Tibial nerve (tissue), 4 donors: Measurements from ENCODE around the gene NCKAP1.

Experiments
- EP300 ChIP-seq, 2 donors: sonication (generic); formaldehyde crosslinking; IDR thresholded peaks; one replicate each; pipeline ENCODE4 v1.6.1; 2017; ENCODE audit warnings: antibody characterized with exemption in 2 of 2, mild to moderate bottlenecking in 1 of 2
- POLR2A ChIP-seq, 2 donors: fragments of 450-650 bp; IDR thresholded peaks; one replicate each; pipeline ENCODE4 v1.6.1; 2017; ENCODE audit warnings: antibody characterized with exemption in 2 of 2, mild to moderate bottlenecking in 2 of 2, moderate library complexity in 2 of 2
- TF ChIP-seq, protein P1 (sequence below), 5 experiments: fragments of 200-600 bp in 3 of 5; fragments of 450-650 bp in 2 of 5; sonication (generic) in 3 of 5; IDR thresholded peaks; one replicate each; pipeline ENCODE4 v1.5.1; 2016 to 2019; ENCODE audit warnings: antibody characterized with exemption in 5 of 5, mild to moderate bottlenecking in 3 of 5, moderate library complexity in 2 of 5

DNA sequence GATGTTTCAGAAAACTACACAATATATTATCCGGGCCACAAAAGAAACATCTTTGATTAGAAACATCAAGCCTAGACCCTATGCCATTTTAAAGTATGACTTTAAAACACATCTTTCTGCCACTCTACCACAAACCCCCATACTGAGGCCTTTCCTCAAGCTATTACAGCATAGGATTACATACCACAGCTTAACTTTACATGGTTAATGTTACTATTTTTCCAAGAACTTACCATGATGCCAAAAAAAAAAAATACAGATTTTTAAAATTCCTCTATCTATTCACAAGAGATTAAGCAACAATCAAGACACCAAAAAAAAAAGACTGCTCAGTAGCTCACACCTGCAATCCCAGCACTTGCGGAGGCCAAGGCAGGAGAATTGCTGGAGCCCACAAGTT lies 9.0 kb downstream of the NCKAP1 start:
- TF ChIP-seq POLR2A (IDR thresholded peaks at IDR 0.05) (no peak), EP300 (IDR thresholded peaks at IDR 0.05) (no peak)
- TF ChIP-seq, protein P1, sequence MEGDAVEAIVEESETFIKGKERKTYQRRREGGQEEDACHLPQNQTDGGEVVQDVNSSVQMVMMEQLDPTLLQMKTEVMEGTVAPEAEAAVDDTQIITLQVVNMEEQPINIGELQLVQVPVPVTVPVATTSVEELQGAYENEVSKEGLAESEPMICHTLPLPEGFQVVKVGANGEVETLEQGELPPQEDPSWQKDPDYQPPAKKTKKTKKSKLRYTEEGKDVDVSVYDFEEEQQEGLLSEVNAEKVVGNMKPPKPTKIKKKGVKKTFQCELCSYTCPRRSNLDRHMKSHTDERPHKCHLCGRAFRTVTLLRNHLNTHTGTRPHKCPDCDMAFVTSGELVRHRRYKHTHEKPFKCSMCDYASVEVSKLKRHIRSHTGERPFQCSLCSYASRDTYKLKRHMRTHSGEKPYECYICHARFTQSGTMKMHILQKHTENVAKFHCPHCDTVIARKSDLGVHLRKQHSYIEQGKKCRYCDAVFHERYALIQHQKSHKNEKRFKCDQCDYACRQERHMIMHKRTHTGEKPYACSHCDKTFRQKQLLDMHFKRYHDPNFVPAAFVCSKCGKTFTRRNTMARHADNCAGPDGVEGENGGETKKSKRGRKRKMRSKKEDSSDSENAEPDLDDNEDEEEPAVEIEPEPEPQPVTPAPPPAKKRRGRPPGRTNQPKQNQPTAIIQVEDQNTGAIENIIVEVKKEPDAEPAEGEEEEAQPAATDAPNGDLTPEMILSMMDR (IDR thresholded peaks at IDR 0.05): no peak
